GM12878 (cell line): ENCODE results near the gene MANBA. TPM values are rescaled to one million over a fixed set of nuclear protein-coding genes. Genes with fewer than 3 reads are reported as not detected.

Experiments
- ATAC-seq: fragments of 200-7000 bp; cut with Tn5 transposase; 3 replicates; pipeline ENCODE4 v1.9.1; 2020; ENCODE audit warnings: mild to moderate bottlenecking, moderate library complexity
- BruUV-seq: library from RNA; stranded (reverse); fragments of 400-500 nt; replicated peaks from 2 replicates; lab custom pipeline; 2021; lab: Mats Ljungman, UMichigan
- CTCF ChIA-PET: fragments of 300-600 bp; sonication (Branson Sonifier 250); formaldehyde crosslinking; extraction: SDS; loops from one replicate; lab custom pipeline; 2021; ENCODE audit warnings: inconsistent platforms; lab: Yijun Ruan, JAX
- POLR2A ChIA-PET: fragments of 350-600 bp; formaldehyde crosslinking; extraction: SDS; loops from one replicate; lab custom pipeline; 2021; ENCODE audit warnings: inconsistent platforms; lab: Charles Lee
- RAD21 ChIA-PET: fragments of 300-600 bp; sonication (Branson Sonifier 250); formaldehyde crosslinking; loops from one replicate; lab custom pipeline; 2023; ENCODE audit warnings: antibody characterized with exemption; ENCODE audit not compliant: unreplicated experiment; lab: Charles Lee
- SMC1A ChIA-PET: fragments of 300-600 bp; sonication (Branson Sonifier 250); formaldehyde crosslinking; loops from one replicate; lab custom pipeline; 2023; ENCODE audit not compliant: unreplicated experiment, uncharacterized antibody; lab: Charles Lee
- DNase-seq: peaks from one replicate; pipeline ENCODE4 v3.0.0-alpha.2; 2011; ENCODE audit warnings: low read depth, low spot score
- FAIRE-seq: peaks from 3 replicates; lab custom pipeline; 2011; peaks lifted over from hg19 to GRCh38; lab: Jason Lieb, UNC
- H2AFZ ChIP-seq: 2 replicates; pipeline ENCODE4 v1.6.0; 2011; ENCODE audit warnings: low read depth, low read length, control low read depth; ENCODE audit not compliant: control insufficient read depth
- H3K27ac ChIP-seq: 2 replicates; pipeline ENCODE4 v1.5.1; 2011; ENCODE audit warnings: control low read depth; ENCODE audit not compliant: control insufficient read depth, insufficient read depth
- H3K27me3 ChIP-seq, 2 experiments: replicated peaks in 1 of 2; 2 replicates each; pipeline versions ENCODE4 v1.6.0 to v1.6.1; 2011; ENCODE audit warnings: low read length in 1 of 2; ENCODE audit not compliant: control insufficient read depth in 2 of 2, insufficient read depth in 2 of 2
- H3K36me3 ChIP-seq, 2 experiments: 2 replicates each; pipeline ENCODE4 v1.5.1; 2011; ENCODE audit warnings: low read length in 1 of 2; ENCODE audit not compliant: control insufficient read depth in 2 of 2, insufficient read depth in 2 of 2
- H3K4me1 ChIP-seq: 2 replicates; pipeline ENCODE4 v1.6.1; 2011; ENCODE audit warnings: mild to moderate bottlenecking, low read length, moderate library complexity, mixed read lengths; ENCODE audit not compliant: control insufficient read depth, insufficient read depth
- H3K4me2 ChIP-seq: 2 replicates; pipeline ENCODE4 v1.6.0; 2011; ENCODE audit warnings: control low read depth; ENCODE audit not compliant: control insufficient read depth, insufficient read depth
- H3K4me3 ChIP-seq: fragments of 200-600 bp; sonication (generic); 2 replicates; pipeline ENCODE4 v1.5.1; 2016
- H3K79me2 ChIP-seq: 2 replicates; pipeline ENCODE4 v1.6.0; 2011; ENCODE audit warnings: low read length; ENCODE audit not compliant: control insufficient read depth, insufficient read depth
- H3K9ac ChIP-seq: 2 replicates; pipeline ENCODE4 v1.8.0; 2011; ENCODE audit warnings: low read length, control low read depth, mixed read lengths; ENCODE audit not compliant: control insufficient read depth, insufficient read depth
- H3K9me3 ChIP-seq: replicated peaks from 3 replicates; pipeline ENCODE4 v1.5.1; 2011; ENCODE audit warnings: mild to moderate bottlenecking, low read length; ENCODE audit not compliant: control insufficient read depth, insufficient read depth
- H4K20me1 ChIP-seq: 2 replicates; pipeline ENCODE4 v1.6.0; 2011; ENCODE audit not compliant: control insufficient read depth, insufficient read depth
- ATF7 ChIP-seq: fragments of 450-650 bp; IDR thresholded peaks from 2 replicates; pipeline ENCODE4 v1.6.1; 2016; ENCODE audit warnings: low read depth, mild to moderate bottlenecking
- BMI1 ChIP-seq: fragments of 450-650 bp; IDR thresholded peaks from 2 replicates; pipeline ENCODE4 v1.6.1; 2016; ENCODE audit warnings: mild to moderate bottlenecking, moderate library complexity, borderline replicate concordance
- CEBPB ChIP-seq, 2 experiments: fragments of 150-350 bp in 1 of 2; IDR thresholded peaks; 2 replicates each; pipeline ENCODE4 v1.6.1; 2012 to 2014; ENCODE audit warnings: low read depth in 2 of 2, low read length in 2 of 2, borderline replicate concordance in 1 of 2, inconsistent platforms in 1 of 2
- MXI1 ChIP-seq: fragments of 150-350 bp; IDR thresholded peaks from 2 replicates; pipeline ENCODE4 v1.6.1; 2011; ENCODE audit warnings: low read depth, mild to moderate bottlenecking, inconsistent platforms, low read length, improper control_type of control experiment
- NFYA ChIP-seq: IDR thresholded peaks from 2 replicates; pipeline ENCODE4 v1.6.1; 2011; ENCODE audit warnings: low read depth, mild to moderate bottlenecking, low read length, improper control_type of control experiment, borderline replicate concordance
- PAX8 ChIP-seq: fragments of 450-650 bp; IDR thresholded peaks from 2 replicates; pipeline ENCODE4 v1.6.1; 2017; ENCODE audit warnings: mild to moderate bottlenecking, moderate library complexity
- ZNF217 ChIP-seq: fragments of 450-650 bp; IDR thresholded peaks from 2 replicates; pipeline ENCODE4 v1.6.1; 2017; ENCODE audit warnings: antibody characterized with exemption, mild to moderate bottlenecking
- WGBS: methylation state at CpG from one replicate; pipeline ENCODE4 v1.1.6; 2016; ENCODE audit warnings: low lambda C conversion rate; ENCODE audit not compliant: insufficient replicate concordance, insufficient coverage; ENCODE audit errors: missing lambda C conversion rate; 5-methylcytosine and 5-hydroxymethylcytosine counted together
- in situ Hi-C: fragments of 300-500 bp; cut with MboI; formaldehyde crosslinking; loops from 9 replicates; pipeline ENCODE4 v1.14.3; 2018; ENCODE audit warnings: mixed read lengths
- intact Hi-C: fragments of 100-400 bp; cut with micrococcal nuclease; formaldehyde crosslinking; loops from one replicate; pipeline ENCODE4 v1.14.2; 2022; ENCODE audit not compliant: unreplicated experiment
- polyA plus RNA-seq, 11 experiments: library from polyadenylated mRNA; depleted of rRNA in 4 of 11; unstranded in 6 of 11; stranded (reverse) in 5 of 11; fragments of >200 nt; fragmentation: Nextera tagmentation in 4 of 11; fragmentation: Illumina TruSeq in 1 of 11; extraction: Ambion mirVana in 4 of 11; extraction: Trizol in 1 of 11; gene quantifications; 1 replicate in 1 of 11; 2 replicates in 10 of 11; pipeline versions ENCODE4 v1.2.1 to v1.2.3, GENCODE V29; 2011 to 2016; ENCODE audit warnings: inconsistent platforms in 2 of 11, missing spikeins in 2 of 11, low read depth in 1 of 11
- total RNA-seq, 4 experiments: library from RNA; depleted of rRNA in 3 of 4; stranded (reverse); fragments of >200 nt in 3 of 4; fragmentation: Illumina TruSeq in 1 of 4; extraction: Trizol in 1 of 4; gene quantifications; 2 replicates each; pipeline versions ENCODE4 v1.2.1 to v1.2.3, GENCODE V29; 2013 to 2021
- TF ChIP-seq, protein P1 (sequence below): fragments of 150-350 bp; IDR thresholded peaks from 2 replicates; pipeline ENCODE4 v1.6.1; 2016; ENCODE audit warnings: low read depth, low read length
- TF ChIP-seq, protein P2 (sequence below): fragments of 450-650 bp; IDR thresholded peaks from 2 replicates; pipeline ENCODE4 v1.6.1; 2017; ENCODE audit warnings: mild to moderate bottlenecking, moderate library complexity

The MANBA gene
- total and polyA plus RNA-seq, 10 of the 15 experiments (the other 5 are each of a cell fraction or from before 2014, with no cell fraction given) = 3.8 to 19.0 (median 12.5) TPM

DNA sequence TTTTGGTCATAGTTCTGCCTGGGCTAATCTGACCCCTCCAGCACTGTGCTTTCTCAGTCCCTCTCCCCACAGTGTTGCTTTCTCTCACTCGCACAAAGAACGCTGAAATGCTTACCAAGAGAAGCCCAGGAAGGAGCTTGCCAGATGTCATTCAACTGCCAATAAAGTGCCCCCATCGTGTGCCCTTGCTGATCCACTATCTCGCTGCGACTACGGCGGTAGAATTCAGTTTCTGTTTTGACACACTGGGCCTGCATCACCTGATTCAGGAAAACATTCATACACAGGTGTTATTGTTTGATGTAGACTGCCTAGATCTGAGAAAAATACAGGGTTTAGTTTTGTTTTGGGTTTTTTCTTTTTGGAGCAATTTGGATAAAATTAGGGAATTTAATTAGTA lies 121.2 kb downstream of the MANBA start (continued):
- TF ChIP-seq, protein P1, sequence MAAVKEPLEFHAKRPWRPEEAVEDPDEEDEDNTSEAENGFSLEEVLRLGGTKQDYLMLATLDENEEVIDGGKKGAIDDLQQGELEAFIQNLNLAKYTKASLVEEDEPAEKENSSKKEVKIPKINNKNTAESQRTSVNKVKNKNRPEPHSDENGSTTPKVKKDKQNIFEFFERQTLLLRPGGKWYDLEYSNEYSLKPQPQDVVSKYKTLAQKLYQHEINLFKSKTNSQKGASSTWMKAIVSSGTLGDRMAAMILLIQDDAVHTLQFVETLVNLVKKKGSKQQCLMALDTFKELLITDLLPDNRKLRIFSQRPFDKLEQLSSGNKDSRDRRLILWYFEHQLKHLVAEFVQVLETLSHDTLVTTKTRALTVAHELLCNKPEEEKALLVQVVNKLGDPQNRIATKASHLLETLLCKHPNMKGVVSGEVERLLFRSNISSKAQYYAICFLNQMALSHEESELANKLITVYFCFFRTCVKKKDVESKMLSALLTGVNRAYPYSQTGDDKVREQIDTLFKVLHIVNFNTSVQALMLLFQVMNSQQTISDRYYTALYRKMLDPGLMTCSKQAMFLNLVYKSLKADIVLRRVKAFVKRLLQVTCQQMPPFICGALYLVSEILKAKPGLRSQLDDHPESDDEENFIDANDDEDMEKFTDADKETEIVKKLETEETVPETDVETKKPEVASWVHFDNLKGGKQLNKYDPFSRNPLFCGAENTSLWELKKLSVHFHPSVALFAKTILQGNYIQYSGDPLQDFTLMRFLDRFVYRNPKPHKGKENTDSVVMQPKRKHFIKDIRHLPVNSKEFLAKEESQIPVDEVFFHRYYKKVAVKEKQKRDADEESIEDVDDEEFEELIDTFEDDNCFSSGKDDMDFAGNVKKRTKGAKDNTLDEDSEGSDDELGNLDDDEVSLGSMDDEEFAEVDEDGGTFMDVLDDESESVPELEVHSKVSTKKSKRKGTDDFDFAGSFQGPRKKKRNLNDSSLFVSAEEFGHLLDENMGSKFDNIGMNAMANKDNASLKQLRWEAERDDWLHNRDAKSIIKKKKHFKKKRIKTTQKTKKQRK = no peak
- no peak for TF ChIP-seq ZNF217
- no peak for TF ChIP-seq CEBPB (IDR thresholded peaks at IDR 0.05; ENCODE audit: borderline replicate concordance in 1 of 2, low read depth in 2 of 2, low read length in 2 of 2)
- no peak for TF ChIP-seq BMI1

DNA sequence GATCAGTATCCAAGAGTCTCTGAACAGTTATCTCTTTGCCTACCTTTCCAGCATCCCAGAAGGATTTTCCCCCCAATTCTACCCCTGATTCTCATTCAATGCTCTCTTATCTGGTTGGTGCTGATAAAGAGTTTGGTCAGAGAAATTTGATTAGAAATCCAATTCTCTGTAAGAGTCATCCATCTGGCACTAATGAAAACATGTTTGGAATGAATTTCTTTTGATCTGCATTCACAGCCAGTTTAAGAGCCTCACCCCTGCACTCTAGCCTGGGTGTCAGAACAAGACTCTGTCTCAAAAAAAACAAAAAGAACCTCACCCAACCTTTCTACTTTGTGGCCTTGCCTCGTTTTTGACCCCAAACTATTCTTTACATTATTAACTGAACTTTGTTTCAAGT lies 122.1 kb downstream of the MANBA start:
- in situ Hi-C loops (loop anchor here (25.0 kb wide), 1 partner anchor 1149 kb away; no protein-coding TSS in a partner anchor), intact Hi-C loops (no loop called here)
- H3K27ac ChIP-seq = no peak overlapping the region
- peaks cover 0 to 11% of the 10 kb centered on the region in 2 experiments; a peak in 3 of 4 replicates for H3K36me3 ChIP-seq
- no peak overlapping the region for H2AFZ ChIP-seq
- H3K4me3 ChIP-seq = no peak overlapping the region
- ChIA-PET CTCF (interaction anchor here (0.6 kb wide), 1 partner anchor 61 kb away, joined by 3 read pairs; no protein-coding TSS in a partner anchor), POLR2A (no interaction called here), SMC1A (no interaction called here), RAD21 (no interaction called here)
- H3K4me2 ChIP-seq = no peak overlapping the region
- ATAC-seq = no peak
- no peaks in the 10 kb centered on the region for H4K20me1 ChIP-seq
- no peaks in the 10 kb centered on the region for H3K27me3 ChIP-seq
- no peak for DNase-seq
- no peak for FAIRE-seq
- no peaks in the 10 kb centered on the region for H3K9me3 ChIP-seq
- H3K9ac ChIP-seq = no peak overlapping the region
- no peak for TF ChIP-seq NFYA
- TF ChIP-seq, protein P2, sequence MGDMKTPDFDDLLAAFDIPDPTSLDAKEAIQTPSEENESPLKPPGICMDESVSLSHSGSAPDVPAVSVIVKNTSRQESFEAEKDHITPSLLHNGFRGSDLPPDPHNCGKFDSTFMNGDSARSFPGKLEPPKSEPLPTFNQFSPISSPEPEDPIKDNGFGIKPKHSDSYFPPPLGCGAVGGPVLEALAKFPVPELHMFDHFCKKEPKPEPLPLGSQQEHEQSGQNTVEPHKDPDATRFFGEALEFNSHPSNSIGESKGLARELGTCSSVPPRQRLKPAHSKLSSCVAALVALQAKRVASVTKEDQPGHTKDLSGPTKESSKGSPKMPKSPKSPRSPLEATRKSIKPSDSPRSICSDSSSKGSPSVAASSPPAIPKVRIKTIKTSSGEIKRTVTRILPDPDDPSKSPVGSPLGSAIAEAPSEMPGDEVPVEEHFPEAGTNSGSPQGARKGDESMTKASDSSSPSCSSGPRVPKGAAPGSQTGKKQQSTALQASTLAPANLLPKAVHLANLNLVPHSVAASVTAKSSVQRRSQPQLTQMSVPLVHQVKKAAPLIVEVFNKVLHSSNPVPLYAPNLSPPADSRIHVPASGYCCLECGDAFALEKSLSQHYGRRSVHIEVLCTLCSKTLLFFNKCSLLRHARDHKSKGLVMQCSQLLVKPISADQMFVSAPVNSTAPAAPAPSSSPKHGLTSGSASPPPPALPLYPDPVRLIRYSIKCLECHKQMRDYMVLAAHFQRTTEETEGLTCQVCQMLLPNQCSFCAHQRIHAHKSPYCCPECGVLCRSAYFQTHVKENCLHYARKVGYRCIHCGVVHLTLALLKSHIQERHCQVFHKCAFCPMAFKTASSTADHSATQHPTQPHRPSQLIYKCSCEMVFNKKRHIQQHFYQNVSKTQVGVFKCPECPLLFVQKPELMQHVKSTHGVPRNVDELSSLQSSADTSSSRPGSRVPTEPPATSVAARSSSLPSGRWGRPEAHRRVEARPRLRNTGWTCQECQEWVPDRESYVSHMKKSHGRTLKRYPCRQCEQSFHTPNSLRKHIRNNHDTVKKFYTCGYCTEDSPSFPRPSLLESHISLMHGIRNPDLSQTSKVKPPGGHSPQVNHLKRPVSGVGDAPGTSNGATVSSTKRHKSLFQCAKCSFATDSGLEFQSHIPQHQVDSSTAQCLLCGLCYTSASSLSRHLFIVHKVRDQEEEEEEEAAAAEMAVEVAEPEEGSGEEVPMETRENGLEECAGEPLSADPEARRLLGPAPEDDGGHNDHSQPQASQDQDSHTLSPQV = no peak
- no peak for TF ChIP-seq MXI1
- no peak for TF ChIP-seq ATF7
- no peak for TF ChIP-seq PAX8
- H3K4me1 ChIP-seq = no peaks in the 10 kb centered on the region
- H3K79me2 ChIP-seq = no peaks in the 10 kb centered on the region
- 7% methylated on average over 1 of the region's 1 CpG for WGBS
- BruUV-seq = no TSS peak
